Neural cell (in vitro differentiated cells): ENCODE results near the gene FBXO10.

Source experiments
- CTCF ChIP-seq: fragments of 450-650 bp; IDR thresholded peaks from 2 replicates; pipeline ENCODE4 v1.5.1; 2014; ENCODE audit warnings: antibody characterized with exemption, mild to moderate bottlenecking, moderate library complexity; ENCODE audit not compliant: poor library complexity, severe bottlenecking
- EP300 ChIP-seq: fragments of 450-650 bp; conservative IDR thresholded peaks from 2 replicates; pipeline ENCODE4 v1.6.1; 2014; ENCODE audit warnings: antibody characterized with exemption, mild to moderate bottlenecking, moderate library complexity; ENCODE audit not compliant: poor library complexity, severe bottlenecking
- POLR2AphosphoS5 ChIP-seq: IDR thresholded peaks from 2 replicates; pipeline ENCODE4 v1.6.1; 2012
- TAF1 ChIP-seq: IDR thresholded peaks from 2 replicates; pipeline ENCODE4 v1.6.1; 2012; ENCODE audit warnings: low read depth

- TF ChIP-seq POLR2AphosphoS5 (no peak), TAF1 (no peak), EP300 (no peak), CTCF (no peak)
Observed at GRCh38 chr9:37491939-37492338, 84.2 kb downstream of the FBXO10 start.
